ENCODE measurements around the gene PRKAR2B. TPM values are rescaled to one million over a fixed set of nuclear protein-coding genes. Genes with fewer than 3 reads are reported as not detected.

Gene PRKAR2B
- total RNA-seq, 4 donors from 2014 or later = 17.5 to 30.5 (median 22.9) TPM

DNA sequence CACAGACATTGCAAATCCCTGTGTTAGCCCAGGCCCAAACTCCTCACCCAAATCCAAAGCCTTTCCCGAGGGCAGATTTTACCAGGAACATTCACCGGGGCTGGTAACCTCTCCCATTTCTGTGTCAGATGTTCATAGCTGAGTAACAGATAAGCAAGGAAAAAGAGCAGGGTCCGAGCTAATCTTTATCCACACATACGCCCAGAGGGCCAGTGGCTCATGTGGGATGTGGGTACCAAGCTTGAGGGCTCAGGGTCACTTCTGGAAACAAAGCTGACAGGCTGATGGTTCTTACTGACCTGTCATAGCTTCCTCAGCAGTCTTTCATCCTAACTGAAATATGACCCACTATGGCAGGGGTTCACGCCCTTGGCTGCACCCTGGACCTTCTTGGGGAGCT, 164.1 kb downstream of the PRKAR2B start:
- no peaks in the 10 kb centered on the region for H3K36me3 ChIP-seq
- intact Hi-C loops (cut with DNase I; ENCODE audit: low total_unique reads) = no loop called here
- H3K27ac ChIP-seq = peak overlapping the region; percentile 67 to 89
- peaks cover 0 to 14% of the 10 kb centered on the region in 2 donors for H3K4me1 ChIP-seq
- no peak for DNase-seq
- TF ChIP-seq POLR2A (IDR thresholded peaks at IDR 0.05) = no peak
- TF ChIP-seq, protein P1, sequence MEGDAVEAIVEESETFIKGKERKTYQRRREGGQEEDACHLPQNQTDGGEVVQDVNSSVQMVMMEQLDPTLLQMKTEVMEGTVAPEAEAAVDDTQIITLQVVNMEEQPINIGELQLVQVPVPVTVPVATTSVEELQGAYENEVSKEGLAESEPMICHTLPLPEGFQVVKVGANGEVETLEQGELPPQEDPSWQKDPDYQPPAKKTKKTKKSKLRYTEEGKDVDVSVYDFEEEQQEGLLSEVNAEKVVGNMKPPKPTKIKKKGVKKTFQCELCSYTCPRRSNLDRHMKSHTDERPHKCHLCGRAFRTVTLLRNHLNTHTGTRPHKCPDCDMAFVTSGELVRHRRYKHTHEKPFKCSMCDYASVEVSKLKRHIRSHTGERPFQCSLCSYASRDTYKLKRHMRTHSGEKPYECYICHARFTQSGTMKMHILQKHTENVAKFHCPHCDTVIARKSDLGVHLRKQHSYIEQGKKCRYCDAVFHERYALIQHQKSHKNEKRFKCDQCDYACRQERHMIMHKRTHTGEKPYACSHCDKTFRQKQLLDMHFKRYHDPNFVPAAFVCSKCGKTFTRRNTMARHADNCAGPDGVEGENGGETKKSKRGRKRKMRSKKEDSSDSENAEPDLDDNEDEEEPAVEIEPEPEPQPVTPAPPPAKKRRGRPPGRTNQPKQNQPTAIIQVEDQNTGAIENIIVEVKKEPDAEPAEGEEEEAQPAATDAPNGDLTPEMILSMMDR (IDR thresholded peaks at IDR 0.05) = no peak
- H3K9me3 ChIP-seq = no peaks in the 10 kb centered on the region
- H3K4me3 ChIP-seq = no peak overlapping the region
- H3K27me3 ChIP-seq = no peaks in the 10 kb centered on the region

DNA sequence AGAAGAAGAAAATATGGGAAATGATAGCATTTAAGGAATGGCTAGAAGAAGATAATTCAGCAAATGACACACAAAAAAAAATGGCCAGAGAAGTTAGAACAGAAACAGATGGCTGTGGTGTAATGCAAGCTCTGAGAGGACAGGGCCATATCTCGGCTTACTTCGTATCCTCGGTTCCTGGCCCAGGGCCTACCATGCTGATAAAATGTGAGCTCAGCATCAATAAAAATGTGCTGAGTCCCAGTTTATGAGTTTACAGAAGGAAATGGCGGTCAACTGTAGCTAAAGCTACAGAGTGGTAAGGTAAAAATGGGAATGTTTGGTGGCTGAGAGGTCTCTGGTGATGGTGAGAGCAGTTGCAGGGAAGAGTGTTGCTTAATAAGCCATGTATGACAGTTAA, 165.1 kb downstream of the PRKAR2B start:
- DNase-seq = no peak
- no peak overlapping the region for H3K4me3 ChIP-seq
- H3K36me3 ChIP-seq = no peaks in the 10 kb centered on the region
- TF ChIP-seq, protein P1 (IDR thresholded peaks at IDR 0.05) = no peak
- no peak for TF ChIP-seq POLR2A (IDR thresholded peaks at IDR 0.05)
- H3K4me1 ChIP-seq = peaks cover 0 to 14% of the 10 kb centered on the region in 2 donors
- no peaks in the 10 kb centered on the region for H3K27me3 ChIP-seq
- peak overlapping the region; percentile 67 to 89 for H3K27ac ChIP-seq
- no peaks in the 10 kb centered on the region for H3K9me3 ChIP-seq
- intact Hi-C loops (cut with DNase I; ENCODE audit: low total_unique reads) = no loop called here

DNA sequence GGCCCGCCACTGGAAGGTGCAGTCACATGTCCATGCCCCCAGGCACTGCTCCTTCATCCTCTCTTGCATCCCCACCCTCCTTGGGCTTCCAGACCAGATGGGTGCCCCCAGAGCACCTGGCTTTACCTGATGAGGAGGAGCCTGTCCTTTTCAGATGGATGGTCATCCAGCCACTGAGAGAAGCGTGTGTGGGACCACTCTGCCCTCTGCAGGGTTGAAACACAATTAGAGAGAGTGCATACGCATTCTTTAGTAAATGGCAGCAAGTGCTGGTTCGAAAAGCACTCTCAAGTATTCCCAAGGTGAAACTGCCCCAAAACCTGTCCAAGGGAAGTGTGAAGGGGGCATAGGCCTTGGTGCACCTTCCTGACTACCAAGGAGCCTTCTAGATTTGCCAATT, 165.9 kb downstream of the PRKAR2B start:
- Histone ChIP-seq H3K27me3 (no peaks in the 10 kb centered on the region), H3K4me3 (no peak overlapping the region), H3K4me1 (peaks cover 0 to 14% of the 10 kb centered on the region in 2 donors), H3K9me3 (no peaks in the 10 kb centered on the region), H3K27ac (no peak overlapping the region), H3K36me3 (no peaks in the 10 kb centered on the region)
- intact Hi-C loops (cut with DNase I; ENCODE audit: low total_unique reads) = no loop called here
- TF ChIP-seq, protein P1 (IDR thresholded peaks at IDR 0.05) = no peak
- TF ChIP-seq POLR2A (IDR thresholded peaks at IDR 0.05) = no peak
- no peak for DNase-seq

Other genes with a start within 250 kb of the PRKAR2B start
- gene PIK3CG, start 179.4 kb upstream of the PRKAR2B start, total RNA-seq = 10 to 100 TPM in 2 of 4 donors, 1 to 10 TPM in 2; 4.6 to 13.5 (median 10.2) TPM
- 100 to 1,000 TPM in 3 of 4 donors, 10 to 100 TPM in 1; 48.3 to 169 (median 130) TPM for gene HBP1, start 124.3 kb downstream of the PRKAR2B start, total RNA-seq

Measured in uterus (tissue), 4 donors.